ACHN (cell line): ENCODE data around the gene NRL.
"Not testable (repeated sequence)": the region's sequence is repeated elsewhere in the genome, so short reads cannot be mapped to it uniquely, and the experiment has no call there.

Experiments
- DNase-seq: peaks from one replicate; pipeline ENCODE4 v3.0.0-alpha.2; 2015
- in situ Hi-C: cut with HindIII; loops from 2 replicates; pipeline ENCODE4 v1.10.0; 2017; ENCODE audit warnings: low sequenced_read_pairs, low pct_ligation_motif_present, low pct_unique_long_range_greater_than_20kb

NRL gene

DNA sequence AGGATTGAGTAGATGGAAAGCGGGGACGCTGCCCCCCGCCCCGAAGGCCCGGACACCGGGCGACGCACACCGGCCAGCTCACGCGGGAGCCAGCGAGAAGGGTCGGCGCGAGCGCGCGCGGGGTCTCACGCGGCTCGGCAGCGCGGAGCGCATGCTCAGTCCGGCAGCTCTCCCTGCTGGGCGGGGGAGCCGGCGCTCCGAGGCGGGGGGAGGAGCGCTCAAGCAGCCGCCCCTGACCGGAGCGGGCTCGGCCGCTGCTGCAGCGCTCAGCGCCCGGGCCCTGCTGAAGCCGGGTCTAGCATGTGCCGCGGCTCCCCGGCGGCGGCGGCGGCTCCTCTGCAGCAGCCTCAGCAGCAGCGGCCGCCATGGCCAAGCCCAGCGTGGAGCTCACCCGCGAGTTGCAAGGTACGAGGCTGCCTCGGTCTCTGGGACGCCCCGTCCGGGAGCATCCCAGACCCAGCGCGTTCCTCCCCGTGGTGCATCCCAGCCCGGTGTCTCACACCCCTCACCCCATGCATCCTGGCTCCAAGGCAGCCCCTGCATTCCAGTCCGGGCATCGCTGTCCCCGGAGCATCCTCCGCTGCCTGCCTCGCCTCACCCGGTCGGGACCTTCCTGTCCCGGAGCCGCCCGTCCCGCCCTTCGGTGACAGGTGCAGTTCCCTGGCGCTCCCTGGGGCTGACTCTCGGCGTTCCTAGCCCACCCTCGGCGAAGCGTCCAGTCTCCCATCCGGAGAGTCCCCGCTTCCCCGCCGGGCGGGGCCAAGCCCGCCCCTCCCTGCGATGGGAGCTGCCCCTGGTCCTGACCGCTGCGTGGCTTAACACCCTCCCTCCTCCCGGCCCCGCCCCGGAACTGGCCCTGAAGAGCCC lies 62.7 kb downstream of the NRL start, which contains the start of gene CARMIL3:
Gene CARMIL3, plus strand, starts transcription at position 221 of the 867 bp plus-strand sequence. Its CDS starts 145 bp downstream, at position 366.
- in situ Hi-C loops: no loop called here
- DNase-seq: peak; percentile 54

DNA sequence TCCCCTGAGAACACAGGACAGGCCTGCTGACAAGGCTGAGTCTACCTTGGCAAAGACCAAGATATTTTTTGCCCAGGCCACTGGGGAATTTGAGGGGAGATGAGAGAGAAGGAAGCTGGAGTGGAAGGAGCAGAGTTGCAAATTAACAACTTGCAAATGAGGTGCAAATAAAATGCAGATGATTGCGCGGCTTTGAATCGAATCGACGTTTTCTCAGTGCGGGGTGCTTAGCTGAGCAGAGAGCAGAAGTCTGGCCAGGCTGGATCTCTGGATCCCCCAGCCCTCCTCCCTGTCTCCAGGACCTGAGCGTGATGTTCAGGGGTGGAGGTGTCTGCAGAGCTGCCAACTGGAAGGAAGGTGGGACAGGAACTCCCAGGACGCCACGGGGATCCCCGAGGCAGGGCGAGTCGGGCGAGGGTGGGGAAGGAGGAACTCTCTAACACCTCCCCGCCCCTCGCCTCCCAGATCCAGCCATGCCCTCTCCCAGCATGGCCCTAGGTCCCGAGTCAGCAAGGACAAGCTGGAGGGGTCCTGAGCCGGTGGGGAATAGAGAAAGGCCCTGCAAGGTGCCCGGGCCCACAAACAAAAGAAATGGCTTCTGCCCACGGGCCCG lies 63.5 kb downstream of the NRL start:
- in situ Hi-C loops: no loop called here
- DNase-seq: no peak

DNA sequence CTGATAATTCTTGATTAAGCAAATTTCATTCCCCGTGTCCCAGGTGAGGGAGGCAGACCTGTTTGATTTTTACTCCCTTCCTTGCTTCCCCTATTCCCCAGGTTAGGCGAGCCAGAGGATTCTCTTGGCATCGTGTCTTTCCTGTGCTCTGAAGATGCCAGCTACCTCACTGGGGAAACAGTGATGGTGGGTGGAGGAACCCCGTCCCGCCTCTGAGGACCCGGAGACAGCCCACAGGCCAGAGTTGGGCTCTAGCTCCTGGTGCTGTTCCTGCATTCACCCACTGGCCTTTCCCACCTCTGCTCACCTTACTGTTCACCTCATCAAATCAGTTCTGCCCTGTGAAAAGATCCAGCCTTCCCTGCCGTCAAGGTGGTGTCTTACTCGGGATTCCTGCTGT lies 64.0 kb downstream of the NRL start:
- DNase-seq, in situ Hi-C loops: not testable (repeated sequence)

DNA sequence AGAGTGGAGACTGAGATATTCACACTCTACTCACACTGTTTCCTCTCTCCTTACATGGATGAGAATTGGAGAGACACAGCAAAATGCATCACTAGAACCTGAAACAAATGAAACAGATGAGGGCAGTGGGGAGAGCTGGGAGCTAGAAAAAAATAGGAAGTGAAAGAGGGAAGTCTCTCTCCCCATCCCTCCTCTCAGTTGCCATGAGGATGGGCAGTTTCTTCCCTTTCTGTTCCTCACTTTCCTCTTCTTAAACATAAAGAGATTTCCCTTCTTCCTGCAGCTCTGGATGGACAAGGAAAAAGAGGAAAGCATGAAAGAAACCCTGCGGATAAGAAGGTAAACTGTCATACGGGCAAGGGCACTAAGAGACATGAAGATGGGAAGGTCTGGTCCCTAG lies 65.7 kb downstream of the NRL start:
- not testable (repeated sequence) for DNase-seq

DNA sequence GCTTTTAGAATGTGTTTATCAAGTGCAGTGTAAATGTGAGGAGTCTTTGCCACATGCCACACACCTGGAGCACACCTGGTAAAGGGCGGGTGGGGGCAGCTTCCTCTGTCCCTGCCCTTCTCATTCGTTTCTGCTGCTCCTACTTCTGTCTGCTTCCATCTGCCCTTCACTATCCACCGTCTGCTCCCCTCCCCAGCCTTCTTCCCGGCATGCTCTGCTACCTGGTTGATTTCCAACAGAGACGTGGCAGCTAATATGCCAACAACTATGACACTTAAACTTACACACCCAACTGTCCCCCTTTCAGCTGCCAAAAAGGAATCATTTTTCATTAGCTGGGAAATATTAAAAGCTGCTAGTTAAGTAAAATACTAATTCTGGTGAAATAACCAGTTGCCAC lies 72.0 kb downstream of the NRL start:
- no peak for DNase-seq
- in situ Hi-C loops: no loop called here

More for the DNA sequence above, 65.7 kb downstream of the NRL start:
- in situ Hi-C loops: not testable (repeated sequence)

DNA sequence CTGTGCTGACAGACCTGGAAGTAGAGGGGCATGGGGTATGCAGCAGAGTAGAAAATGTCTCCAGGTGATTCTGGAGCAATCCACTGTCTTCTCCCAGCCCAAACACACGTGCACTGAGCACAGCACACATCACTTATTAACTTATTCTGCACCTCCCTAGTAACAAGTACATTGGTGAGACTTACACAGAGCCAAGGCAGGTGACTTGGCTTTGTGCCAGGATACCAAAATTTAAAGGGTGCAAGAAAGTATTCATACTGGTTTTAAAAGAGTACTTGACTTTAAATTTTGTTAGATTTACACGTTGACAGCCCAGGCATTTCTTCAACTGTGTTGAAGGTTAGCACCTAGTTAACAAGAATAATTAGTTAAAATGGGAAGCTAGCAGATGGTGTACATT lies 74.1 kb downstream of the NRL start:
- in situ Hi-C loops: no loop called here
- DNase-seq: no peak

DNA sequence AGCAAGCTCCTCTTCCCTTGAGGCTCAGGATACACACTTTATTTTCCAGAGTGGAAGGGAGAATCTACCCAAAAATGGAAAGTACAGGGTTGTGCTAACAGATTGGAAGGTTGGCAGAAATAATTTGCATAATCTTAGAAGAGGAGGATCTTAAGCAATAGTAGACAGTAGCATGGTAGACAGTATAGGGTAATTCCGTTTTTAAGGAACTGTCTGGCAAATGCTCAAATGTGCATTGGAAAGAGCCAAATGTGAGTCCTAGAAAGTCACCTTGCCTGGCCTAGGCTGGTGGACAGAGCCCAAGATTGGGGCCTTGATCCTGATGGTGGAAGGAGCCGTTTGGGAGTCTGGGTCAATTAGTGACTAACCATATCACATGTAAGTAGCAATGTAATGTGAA lies 76.1 kb downstream of the NRL start:
- in situ Hi-C loops: no loop called here
- no peak for DNase-seq

DNA sequence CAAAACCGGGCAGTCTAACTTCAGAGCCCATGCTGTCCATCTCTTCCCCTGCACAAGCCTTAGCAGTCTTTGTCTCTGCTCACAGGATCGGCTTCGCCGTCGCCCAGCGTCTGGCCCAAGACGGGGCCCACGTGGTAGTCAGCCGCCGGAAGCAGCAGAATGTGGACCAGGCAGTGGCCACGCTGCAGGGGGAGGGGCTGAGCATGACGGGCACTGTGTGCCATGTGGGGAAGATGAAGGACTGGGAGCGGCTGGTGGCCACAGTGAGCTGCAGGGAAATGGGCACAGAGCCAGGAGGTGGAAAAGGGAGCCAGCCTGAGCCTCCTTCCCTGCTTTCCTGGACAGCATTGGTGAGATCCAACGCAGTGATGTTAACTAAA lies 77.1 kb downstream of the NRL start:
- in situ Hi-C loops: no loop called here
- no peak for DNase-seq

DNA sequence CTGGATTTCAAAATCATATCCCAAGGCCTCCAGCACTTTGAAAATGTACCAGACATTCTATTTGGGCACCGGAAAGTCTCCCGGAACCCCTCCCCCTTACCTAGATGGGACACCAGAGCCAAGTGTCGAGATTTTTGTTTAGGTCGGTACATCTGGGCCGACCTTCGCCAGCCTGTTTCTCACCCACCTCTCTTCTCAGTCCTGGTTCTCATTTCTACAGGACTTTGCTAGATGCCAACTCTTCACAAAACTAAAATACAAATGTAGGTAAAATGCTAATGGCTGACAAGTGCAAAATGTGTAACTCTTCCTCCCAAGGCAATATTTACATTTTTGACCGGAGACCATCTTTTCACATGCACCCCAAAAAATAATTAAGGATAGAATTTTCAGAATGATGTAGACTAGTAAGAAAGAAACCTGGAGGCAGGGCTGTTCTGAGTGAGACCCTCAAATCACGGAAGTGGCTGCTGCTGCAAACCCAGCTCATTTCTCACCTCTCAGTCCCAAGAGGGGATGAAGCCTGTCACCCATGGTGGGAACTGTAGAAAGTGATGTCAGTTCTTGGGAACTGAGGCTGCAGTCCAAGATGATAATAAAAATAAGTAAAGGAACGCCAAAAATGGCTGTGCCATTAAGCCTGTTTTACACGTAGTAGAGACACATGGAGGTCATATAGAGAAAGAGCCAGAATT lies 77.6 kb downstream of the NRL start:
- in situ Hi-C loops: not testable (repeated sequence)

DNA sequence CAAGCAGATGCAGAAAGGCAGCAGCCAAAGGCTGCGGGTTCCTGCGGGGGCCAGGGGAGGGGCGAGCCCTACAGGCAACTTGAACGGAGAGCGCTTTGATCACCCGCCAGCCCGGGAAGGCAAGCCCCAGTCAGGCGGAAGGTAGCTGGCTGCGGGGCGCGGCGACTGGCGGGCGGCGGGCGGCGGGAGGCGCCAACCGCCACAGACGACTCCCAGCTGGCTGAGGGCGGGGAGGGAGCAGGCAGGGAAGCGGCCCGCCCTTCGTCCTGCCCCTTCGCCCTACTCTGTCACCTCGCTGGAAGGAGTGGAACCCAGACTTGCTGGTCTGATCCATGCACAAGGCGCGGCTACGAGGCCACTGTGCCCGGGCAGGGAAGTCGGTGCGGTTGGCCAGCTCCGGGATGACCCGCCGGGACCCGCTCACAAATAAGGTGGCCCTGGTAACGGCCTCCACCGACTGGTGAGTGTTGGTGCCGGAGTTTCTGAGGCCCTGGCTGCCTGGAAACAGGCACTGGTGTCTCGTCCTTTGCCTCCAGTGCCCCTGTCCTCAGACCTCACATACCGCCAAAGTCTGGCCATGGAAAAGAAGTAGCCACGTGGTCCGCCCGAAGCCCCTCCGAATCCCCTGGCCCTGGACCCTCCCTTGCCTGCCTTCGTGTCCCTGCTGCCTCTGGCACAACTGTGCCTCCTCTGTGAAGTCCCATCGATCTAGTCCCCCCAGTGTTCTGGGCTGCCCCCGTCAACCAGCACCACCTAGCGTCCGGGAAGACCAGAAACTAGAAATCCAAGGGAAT lies 78.4 kb downstream of the NRL start:
- DNase-seq: peak; percentile 62
- in situ Hi-C loops: no loop called here

More for the DNA sequence above, 77.6 kb downstream of the NRL start:
- not testable (repeated sequence) for DNase-seq

DNA sequence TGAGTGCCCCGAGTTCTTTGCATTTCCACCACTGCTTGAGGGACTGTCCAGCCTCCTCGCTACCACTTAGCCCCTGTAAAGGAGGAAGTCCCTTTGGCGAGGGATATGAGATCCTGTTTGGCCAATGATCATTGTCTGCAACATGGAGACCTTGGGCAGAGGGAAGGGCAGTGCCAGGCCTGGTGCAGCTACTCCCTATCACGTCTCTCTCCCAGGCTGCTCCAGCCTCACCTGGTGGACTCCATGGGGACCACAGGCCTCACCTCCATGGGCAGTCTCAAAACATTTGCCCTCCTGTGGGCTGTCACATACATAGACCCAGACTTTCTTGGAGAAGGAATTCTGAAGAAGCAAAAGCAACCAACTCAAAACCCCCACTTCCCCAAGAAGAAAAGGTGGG lies 79.0 kb downstream of the NRL start:
- in situ Hi-C loops, DNase-seq: not testable (repeated sequence)

DNA sequence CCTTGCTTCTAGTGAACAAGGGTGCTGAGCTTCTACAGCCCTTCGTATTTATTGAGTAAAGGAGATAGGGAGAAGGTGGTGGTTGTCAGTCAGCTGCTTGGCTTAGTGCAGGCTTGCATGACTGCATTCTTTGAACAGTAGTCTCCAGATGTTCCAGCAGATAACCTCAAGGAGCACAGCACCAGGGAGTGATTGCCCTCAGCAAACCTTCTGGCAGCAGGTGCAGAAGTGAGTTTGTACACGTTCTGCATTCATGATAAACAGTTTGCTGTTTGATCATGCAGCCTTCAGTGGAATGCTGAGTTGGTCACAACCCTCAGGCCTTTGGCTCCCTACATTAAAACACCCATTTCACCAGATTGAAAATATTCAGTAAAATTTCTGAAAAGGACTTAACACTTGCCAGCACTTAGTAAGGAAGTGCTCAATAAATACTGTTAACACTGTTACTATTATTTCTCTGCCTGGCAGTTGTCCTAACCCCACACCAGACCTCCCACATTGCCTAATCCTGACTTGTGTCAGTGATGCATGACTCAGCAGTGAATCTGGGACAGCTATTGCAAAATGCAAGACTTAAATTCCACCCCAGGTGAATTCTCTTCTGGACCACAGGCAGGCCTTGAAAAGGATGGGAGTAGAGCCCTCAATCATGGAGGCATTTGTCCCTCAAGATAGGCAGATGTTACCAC lies 81.9 kb downstream of the NRL start:
- DNase-seq: peak; percentile 13
- in situ Hi-C loops: no loop called here

DNA sequence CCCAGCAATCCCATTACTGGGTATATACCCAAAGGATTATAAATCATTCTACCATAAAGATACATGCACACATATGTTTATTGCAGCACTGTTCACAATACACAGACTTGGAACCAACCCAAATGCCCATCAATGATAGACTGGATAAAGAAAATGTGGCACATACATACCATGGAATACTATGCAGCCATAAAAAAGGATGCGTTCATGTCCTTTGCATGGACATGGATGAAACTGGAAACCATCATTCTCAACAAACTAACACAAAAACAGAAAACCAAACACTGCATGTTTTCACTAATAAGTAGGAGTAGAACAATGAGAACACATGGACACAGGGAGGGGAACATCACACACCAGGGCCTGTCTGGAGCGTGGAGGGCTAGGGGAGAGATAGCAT lies 83.4 kb downstream of the NRL start:
- in situ Hi-C loops, DNase-seq: not testable (repeated sequence)

DNA sequence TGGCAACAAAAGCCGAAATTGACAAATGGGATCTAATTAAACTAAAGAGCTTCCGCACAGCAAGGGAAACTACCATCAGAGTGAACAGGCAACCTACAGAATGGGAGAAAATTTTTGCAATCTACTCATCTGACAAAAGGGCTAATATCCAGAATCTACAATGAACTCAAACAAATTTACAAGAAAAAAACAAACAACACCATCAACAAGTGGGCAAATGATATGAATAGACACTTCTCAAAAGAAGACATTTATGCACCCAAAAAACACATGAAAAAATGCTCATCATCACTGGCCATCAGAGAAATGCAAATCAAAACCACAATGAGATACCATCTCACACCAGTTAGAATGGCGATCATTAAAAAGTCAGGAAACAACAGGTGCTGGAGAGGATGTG lies 85.1 kb downstream of the NRL start:
- DNase-seq, in situ Hi-C loops: not testable (repeated sequence)
